ENCODE measurements around the gene LRAT. TPM values are rescaled to one million over a fixed set of nuclear protein-coding genes. Genes with fewer than 3 reads are reported as not detected.

LRAT gene
- total RNA-seq, 1 donor from 2014 or later, result 4.1 TPM

GRCh38 chr4:154744341-154744926 is 634 bp downstream of the LRAT start:
- intact Hi-C loops (cut with DNase I), result no loop called here
- DNase-seq (ENCODE audit: low spot score), result no peak
- ATAC-seq, result no peak

- DNase-seq (ENCODE audit: low spot score) (no peak), ATAC-seq (no peak)
- intact Hi-C loops (cut with DNase I), result no loop called here
Observed at GRCh38 chr4:154757713-154758112, 13.9 kb downstream of the LRAT start.

GRCh38 chr4:154760895-154761294 is 17.1 kb downstream of the LRAT start:
- intact Hi-C loops (cut with DNase I), result no loop called here
- ATAC-seq (no peak), DNase-seq (ENCODE audit: low spot score) (no peak)

GRCh38 chr4:154778264-154778663 is 34.5 kb downstream of the LRAT start:
- DNase-seq (ENCODE audit: low spot score), result no peak
- ATAC-seq, result no peak
- intact Hi-C loops (cut with DNase I), result no loop called here

- intact Hi-C loops (cut with DNase I), result no loop called here
- no peak for ATAC-seq
- DNase-seq (ENCODE audit: low spot score), result no peak
Observed at GRCh38 chr4:154779362-154779947, 35.7 kb downstream of the LRAT start.

- DNase-seq (ENCODE audit: low spot score) (no peak), ATAC-seq (no peak)
- intact Hi-C loops (cut with DNase I), result no loop called here
Observed at GRCh38 chr4:154781126-154781982, 37.6 kb downstream of the LRAT start, which contains the start of gene RBM46. TSS of gene RBM46 (plus strand) at chr4:154781272. CDS start at chr4:154796753, 15,481 bp downstream.

- ATAC-seq, result no peak
- intact Hi-C loops (cut with DNase I), result no loop called here
- no peak for DNase-seq (ENCODE audit: low spot score)
Observed at GRCh38 chr4:154781983-154782293, 38.1 kb downstream of the LRAT start.

Other genes with a start within 250 kb of the LRAT start
- gene PLRG1, start 193.6 kb upstream of the LRAT start, total RNA-seq, result 68.3 TPM
- gene FGB, start 181.0 kb upstream of the LRAT start, total RNA-seq, result not detected
- gene FGA, start 153.3 kb upstream of the LRAT start, total RNA-seq, result not detected
- gene FGG, start 131.3 kb upstream of the LRAT start, total RNA-seq, result not detected
- 0.58 TPM for gene RBM46, start 37.3 kb downstream of the LRAT start, total RNA-seq

All from sciatic nerve (tissue), 2 donors.